ENCODE measurements around the gene CREB3.
A peak's percentile ranks its signal among the peaks of the same experiment; 100 is the strongest.

The CREB3 gene

GRCh38 chr9:35703906-35704672 is 28.4 kb upstream of the CREB3 start:
- DNase-seq = no peak

DNA sequence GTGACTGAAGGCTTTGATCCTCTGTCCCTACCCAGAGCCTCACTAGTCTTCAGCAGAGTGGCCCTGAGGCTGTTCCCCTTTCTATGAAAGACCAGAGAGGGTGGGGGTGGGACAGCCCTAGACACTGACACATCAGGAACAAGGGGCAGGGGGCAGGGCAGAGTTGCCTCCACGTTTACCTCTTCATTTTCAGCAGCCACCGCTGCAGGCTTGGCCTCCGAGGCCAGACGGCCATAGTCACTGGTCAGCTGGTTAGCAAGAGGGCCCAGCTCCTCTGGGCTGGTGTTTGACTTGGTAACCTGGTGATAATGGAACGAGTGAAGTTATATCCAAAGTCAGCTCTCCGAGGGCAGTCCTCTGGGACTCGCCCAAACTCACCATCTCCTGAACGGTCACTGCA is 27.1 kb upstream of the CREB3 start:
- no peak for DNase-seq

DNA sequence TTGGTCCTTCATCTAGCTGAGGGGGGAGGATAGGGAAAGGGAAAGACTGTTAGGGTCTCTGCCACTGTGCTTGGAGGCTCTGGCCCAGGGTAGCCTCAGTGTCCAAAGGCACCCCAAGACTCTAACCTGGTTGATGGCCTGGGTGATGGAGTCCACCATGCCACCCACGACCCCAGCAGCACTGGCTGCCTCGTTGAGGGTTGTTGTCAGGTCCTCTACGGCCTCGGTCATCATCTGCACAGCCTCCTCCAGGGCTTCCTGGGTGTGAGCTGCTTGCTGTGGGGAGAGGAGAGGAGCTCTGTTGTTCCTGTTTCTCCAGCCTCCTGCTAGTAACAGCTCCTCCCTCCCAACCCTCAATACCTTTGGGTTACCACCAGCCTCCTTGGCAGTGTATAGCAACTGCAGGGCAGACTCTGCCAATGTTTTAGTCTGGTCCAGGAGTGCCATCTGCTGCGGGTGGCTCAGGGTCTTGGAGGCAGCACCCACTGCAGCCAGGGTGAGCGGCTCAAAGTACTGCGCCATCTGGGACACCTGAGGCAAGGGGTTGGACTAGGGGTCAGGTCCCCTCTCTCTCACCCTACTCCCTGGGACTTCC is 26.5 kb upstream of the CREB3 start:
- no peak for DNase-seq

DNA sequence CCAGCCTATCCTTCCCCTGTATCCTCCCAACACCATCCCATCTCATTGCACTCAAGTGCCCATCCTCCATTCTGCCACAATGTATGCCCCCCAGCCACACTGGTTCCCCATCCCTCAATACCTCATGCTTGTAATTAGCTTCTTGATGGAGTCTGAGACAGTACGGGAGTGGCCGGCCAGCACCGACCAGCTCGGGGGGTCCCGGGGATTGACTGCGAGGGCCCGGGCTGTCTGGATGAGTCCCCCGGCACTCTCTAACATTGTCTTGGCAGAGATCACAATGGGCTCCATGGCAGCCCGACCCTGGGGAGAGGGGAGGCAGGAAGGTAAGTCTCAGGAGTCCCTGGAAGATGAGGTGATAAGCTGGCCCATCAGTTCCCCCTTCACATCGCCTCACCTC is 25.5 kb upstream of the CREB3 start:
- no peak for DNase-seq

GRCh38 chr9:35708146-35708545 is 24.3 kb upstream of the CREB3 start:
- no peak for DNase-seq

DNA sequence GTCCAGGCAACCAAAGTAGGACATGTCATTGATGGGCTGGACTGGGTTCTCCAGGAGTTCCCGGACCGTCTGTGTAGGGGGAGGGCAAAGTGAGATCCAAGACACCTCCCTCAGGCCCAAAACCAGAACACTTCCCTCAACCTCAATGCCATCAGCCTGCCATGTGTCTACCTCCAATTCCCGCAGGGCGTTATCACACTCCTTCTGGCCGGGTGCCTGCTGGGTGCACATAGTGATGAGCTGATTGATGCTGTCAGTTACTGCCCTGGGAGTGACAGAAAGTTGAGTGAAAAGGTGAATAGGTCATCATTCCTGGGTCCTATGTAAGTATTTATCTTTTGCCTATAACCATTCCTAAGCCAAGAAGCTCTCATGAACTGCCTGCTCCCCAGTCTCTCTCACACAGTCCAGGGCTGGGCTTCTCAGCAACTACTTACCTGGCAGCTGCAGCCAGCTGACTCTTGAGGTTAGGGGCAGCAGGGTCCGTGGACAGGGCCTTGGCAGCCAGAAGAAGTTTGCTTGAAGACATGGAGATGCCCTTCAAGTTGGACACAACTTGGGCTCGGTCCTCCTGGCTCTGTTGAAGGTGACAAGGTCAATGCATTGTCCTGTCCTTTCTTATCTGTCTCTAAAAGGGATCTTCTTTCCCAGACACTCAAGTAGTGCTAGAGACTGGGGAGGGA is 21.5 kb upstream of the CREB3 start:
- no peak for DNase-seq

- no peak for DNase-seq
Observed at GRCh38 chr9:35711501-35712428, 20.7 kb upstream of the CREB3 start.

- DNase-seq = no peak
Observed at GRCh38 chr9:35712762-35713400, 19.6 kb upstream of the CREB3 start.

DNA sequence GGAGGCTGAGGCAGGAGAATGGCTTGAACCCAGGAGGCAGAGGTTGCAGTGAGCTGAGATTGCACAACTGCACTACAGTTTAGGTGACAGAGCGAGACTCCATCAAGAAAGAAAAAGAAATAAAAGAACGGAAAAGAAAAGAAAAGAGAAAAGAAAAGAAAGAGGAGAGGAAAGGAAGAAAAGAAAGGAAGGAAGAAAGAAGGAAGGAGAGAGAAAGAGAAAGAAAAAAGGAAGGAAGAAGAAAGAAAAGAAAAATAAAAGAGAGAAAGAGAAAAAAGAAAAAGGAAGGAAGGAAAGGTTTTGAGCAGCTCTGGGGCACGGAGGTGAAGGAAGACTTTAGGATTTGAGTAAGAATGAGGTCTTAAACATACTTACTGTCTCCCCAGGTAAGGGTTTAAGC is 18.9 kb upstream of the CREB3 start:
- DNase-seq = no peak

DNA sequence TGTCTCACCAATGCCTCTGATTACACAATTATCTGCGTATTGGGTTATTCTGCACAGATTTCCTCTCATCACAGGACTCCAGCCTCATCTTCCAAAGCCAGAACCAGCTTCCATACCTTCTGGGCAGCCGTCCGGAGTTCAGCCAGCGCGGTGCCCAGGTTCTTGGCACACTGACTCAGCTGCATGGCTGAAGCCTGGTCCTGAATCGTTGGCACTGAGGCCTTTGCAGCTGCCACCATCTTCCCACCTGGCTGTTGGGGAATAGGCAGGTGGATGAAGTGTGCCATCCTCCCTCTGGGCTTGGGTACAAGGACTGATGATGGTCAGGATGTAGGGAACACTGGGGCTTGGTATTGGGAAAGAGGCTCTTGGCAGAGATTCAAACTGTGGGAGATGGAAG is 18.3 kb upstream of the CREB3 start:
- no peak for DNase-seq

- no peak for DNase-seq
Observed at GRCh38 chr9:35714579-35715252, 17.8 kb upstream of the CREB3 start.

GRCh38 chr9:35716230-35716629 is 16.2 kb upstream of the CREB3 start:
- no peak for DNase-seq

GRCh38 chr9:35717132-35717870 is 15.2 kb upstream of the CREB3 start:
- DNase-seq = no peak

- DNase-seq = no peak
Observed at GRCh38 chr9:35718721-35719511, 13.6 kb upstream of the CREB3 start.

- DNase-seq = no peak
Observed at GRCh38 chr9:35719546-35719945, 12.9 kb upstream of the CREB3 start.

- no peak for DNase-seq
Observed at GRCh38 chr9:35723426-35723825, 9.0 kb upstream of the CREB3 start.

- no peak for DNase-seq
Observed at GRCh38 chr9:35723908-35724307, 8.6 kb upstream of the CREB3 start.

DNA sequence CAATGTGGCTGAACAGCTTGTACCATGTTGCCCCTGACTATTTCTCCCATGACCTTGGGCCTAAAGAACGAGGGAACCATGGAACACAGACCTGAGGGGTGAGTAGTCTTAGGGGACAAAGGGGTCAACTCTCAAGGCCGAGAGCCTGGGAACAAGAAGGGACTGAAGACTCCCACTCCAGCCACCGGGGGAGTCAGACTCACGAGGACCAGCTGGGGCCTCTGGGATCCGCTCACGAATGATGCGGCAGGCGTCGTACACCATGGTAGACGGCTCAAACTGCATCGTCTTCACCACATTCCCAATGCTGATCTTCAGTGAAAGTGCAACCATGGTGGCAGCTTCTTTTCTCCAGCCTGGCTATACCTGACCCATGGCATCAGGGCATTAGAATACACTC is 7.1 kb upstream of the CREB3 start:
- DNase-seq = no peak

GRCh38 chr9:35726931-35727330 is 5.5 kb upstream of the CREB3 start:
- peak; percentile 37 for DNase-seq

- DNase-seq = no peak
Observed at GRCh38 chr9:35727676-35728040, 4.8 kb upstream of the CREB3 start.
